Osteoblast (primary cell): ENCODE measurements around the gene KCNH5. TPM values are rescaled to one million over a fixed set of nuclear protein-coding genes. Genes with fewer than 3 reads are reported as not detected.

Experiments used
- DNase-seq: peaks from one replicate; pipeline ENCODE4 v3.0.0; 2011; ENCODE audit warnings: low spot score, mixed read lengths; ENCODE audit not compliant: insufficient read length; ENCODE audit errors: missing footprints
- H2AFZ ChIP-seq: 2 replicates; pipeline ENCODE4 v1.6.0; 2011; ENCODE audit warnings: mild to moderate bottlenecking, low read length
- H3K27ac ChIP-seq: 2 replicates; pipeline ENCODE4 v1.5.1; 2011; ENCODE audit warnings: mild to moderate bottlenecking, low read depth, low read length, moderate library complexity
- H3K27me3 ChIP-seq: 2 replicates; pipeline ENCODE4 v1.6.0; 2012; ENCODE audit warnings: mild to moderate bottlenecking, control low read depth, inconsistent platforms, low read length, moderate library complexity; ENCODE audit not compliant: insufficient read depth
- H3K36me3 ChIP-seq: 2 replicates; pipeline ENCODE4 v1.5.1; 2011; ENCODE audit warnings: mild to moderate bottlenecking, low read length, control low read depth, moderate library complexity; ENCODE audit not compliant: insufficient read depth
- H3K4me1 ChIP-seq: 2 replicates; pipeline ENCODE4 v1.5.1; 2011; ENCODE audit warnings: mild to moderate bottlenecking, low read length, control low read depth, moderate library complexity; ENCODE audit not compliant: insufficient read depth
- H3K4me2 ChIP-seq: 2 replicates; pipeline ENCODE4 v1.6.0; 2011; ENCODE audit warnings: mild to moderate bottlenecking, low read length; ENCODE audit not compliant: insufficient read depth
- H3K4me3 ChIP-seq: fragments of 200-600 bp; sonication (generic); 3 replicates; pipeline ENCODE4 v1.5.1; 2012; ENCODE audit warnings: mild to moderate bottlenecking, low read length, inconsistent platforms; ENCODE audit not compliant: insufficient read depth
- H3K79me2 ChIP-seq: 2 replicates; pipeline ENCODE4 v1.6.0; 2012; ENCODE audit warnings: mild to moderate bottlenecking, low read length, control low read depth, inconsistent platforms; ENCODE audit not compliant: insufficient read depth
- H3K9me3 ChIP-seq: 2 replicates; pipeline ENCODE4 v1.5.1; 2011; ENCODE audit warnings: low read depth, low read length, control low read depth
- H4K20me1 ChIP-seq: 2 replicates; pipeline ENCODE4 v1.6.0; 2012; ENCODE audit warnings: mild to moderate bottlenecking, low read length, control low read depth; ENCODE audit not compliant: insufficient read depth
- total RNA-seq: library from RNA; depleted of rRNA; stranded (reverse); fragments of >200 nt; gene quantifications from 2 replicates; pipeline ENCODE4 v1.2.3, GENCODE V29; 2012
- TF ChIP-seq, protein P1 (sequence below): IDR thresholded peaks from 2 replicates; pipeline ENCODE4 v1.5.1; 2011; ENCODE audit warnings: mild to moderate bottlenecking, low read depth, low read length, moderate library complexity; ENCODE audit errors: extremely low read depth

Gene KCNH5
- total RNA-seq, 1 donor: not detected

DNA sequence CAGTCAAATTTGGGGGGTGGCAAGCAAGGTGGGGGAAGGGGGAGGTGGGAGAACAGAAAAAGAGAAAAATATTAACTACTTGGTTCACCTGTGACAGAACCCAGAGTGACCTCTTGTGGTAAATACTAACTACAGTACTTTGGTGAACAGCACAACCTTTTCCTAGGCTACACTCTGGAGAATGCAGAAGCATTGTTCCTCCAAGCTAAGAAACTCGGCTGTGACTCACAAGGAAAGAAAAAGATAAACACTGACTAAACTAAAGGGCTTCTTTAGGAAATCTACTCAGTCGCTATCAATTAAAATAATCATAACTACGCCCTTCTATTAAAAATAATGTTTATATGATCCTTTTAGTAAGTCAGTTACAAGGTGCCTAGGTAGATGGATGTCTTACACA lies 5.4 kb downstream of the KCNH5 start:
- Histone ChIP-seq H4K20me1 (no peaks in the 10 kb centered on the region), H3K4me1 (no peaks in the 10 kb centered on the region), H2AFZ (no peak overlapping the region), H3K79me2 (no peaks in the 10 kb centered on the region), H3K27ac (no peak overlapping the region), H3K36me3 (no peaks in the 10 kb centered on the region), H3K4me2 (no peak overlapping the region), H3K9me3 (no peaks in the 10 kb centered on the region), H3K4me3 (no peak overlapping the region), H3K27me3 (peaks cover 4% of the 10 kb centered on the region)
- TF ChIP-seq, protein P1, sequence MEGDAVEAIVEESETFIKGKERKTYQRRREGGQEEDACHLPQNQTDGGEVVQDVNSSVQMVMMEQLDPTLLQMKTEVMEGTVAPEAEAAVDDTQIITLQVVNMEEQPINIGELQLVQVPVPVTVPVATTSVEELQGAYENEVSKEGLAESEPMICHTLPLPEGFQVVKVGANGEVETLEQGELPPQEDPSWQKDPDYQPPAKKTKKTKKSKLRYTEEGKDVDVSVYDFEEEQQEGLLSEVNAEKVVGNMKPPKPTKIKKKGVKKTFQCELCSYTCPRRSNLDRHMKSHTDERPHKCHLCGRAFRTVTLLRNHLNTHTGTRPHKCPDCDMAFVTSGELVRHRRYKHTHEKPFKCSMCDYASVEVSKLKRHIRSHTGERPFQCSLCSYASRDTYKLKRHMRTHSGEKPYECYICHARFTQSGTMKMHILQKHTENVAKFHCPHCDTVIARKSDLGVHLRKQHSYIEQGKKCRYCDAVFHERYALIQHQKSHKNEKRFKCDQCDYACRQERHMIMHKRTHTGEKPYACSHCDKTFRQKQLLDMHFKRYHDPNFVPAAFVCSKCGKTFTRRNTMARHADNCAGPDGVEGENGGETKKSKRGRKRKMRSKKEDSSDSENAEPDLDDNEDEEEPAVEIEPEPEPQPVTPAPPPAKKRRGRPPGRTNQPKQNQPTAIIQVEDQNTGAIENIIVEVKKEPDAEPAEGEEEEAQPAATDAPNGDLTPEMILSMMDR: no peak
- DNase-seq: no peak

DNA sequence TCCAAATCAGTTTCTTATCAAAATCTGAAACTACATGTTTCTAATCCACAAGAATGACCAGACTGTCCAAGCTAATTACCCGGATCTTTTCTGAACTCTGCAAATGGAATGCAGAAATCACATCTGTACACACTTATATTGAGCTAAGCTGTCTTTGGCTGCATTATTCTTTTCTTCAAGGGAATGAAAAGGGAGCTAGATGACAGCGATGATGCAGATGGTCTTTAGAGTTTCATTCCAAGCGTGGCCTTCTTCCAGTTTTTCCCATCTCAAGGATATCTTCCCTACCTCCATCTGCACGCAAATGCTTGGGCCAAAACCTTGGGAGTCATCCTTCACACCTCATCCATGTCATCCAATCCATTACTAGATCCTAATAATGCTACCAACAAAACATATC lies 12.6 kb downstream of the KCNH5 start:
- Histone ChIP-seq H3K4me3 (no peak overlapping the region), H2AFZ (no peak overlapping the region), H3K27me3 (no peaks in the 10 kb centered on the region), H3K4me2 (no peak overlapping the region), H3K9me3 (no peaks in the 10 kb centered on the region), H3K36me3 (no peaks in the 10 kb centered on the region), H3K79me2 (no peaks in the 10 kb centered on the region), H4K20me1 (no peaks in the 10 kb centered on the region), H3K4me1 (no peaks in the 10 kb centered on the region), H3K27ac (no peak overlapping the region)
- no peak for DNase-seq
- TF ChIP-seq, protein P1: no peak

DNA sequence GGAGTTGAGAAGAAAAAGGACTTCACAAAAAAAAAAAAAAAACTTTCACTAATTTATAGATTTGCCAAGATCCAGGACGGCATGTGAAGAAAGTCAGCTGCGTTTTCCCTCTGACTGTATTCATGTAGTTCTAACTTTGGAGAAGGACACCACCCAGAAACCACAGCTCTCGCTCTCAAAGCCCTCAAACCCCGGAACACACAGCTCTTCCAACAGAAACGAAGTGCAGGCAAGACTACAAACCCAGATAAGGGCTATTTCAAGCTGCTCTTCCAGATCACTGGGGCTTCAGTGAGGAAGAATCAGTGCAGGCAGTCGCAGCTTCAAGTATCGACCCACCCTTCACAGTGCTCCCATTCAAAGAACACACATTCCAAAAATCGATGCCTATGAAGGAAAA lies 13.2 kb downstream of the KCNH5 start:
- TF ChIP-seq, protein P1: no peak
- no peak overlapping the region for H3K4me2 ChIP-seq
- no peak overlapping the region for H2AFZ ChIP-seq
- H3K27ac ChIP-seq: no peak overlapping the region
- no peaks in the 10 kb centered on the region for H3K27me3 ChIP-seq
- H3K9me3 ChIP-seq: no peaks in the 10 kb centered on the region
- H4K20me1 ChIP-seq: no peaks in the 10 kb centered on the region
- no peak overlapping the region for H3K4me3 ChIP-seq
- no peaks in the 10 kb centered on the region for H3K79me2 ChIP-seq
- no peaks in the 10 kb centered on the region for H3K36me3 ChIP-seq
- no peaks in the 10 kb centered on the region for H3K4me1 ChIP-seq
- no peak for DNase-seq

DNA sequence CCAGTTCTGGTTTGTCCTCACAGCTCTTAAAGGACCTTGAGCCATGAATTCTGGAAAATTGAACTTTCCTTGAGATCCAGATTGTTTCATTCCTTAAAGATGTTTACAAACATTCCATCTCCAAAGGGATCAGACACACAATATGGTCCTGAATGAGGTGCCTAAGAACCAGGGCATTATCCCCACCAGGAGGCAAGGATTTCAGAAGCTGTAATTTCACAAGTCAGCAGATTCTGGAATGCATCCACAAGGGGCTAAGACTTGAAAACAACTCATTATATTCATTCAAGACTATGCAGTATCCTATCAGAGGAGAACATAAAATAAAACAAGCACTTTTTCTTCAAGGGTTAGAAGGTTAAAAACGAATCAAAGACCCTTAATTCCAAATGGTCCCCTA lies 15.1 kb downstream of the KCNH5 start:
- no peaks in the 10 kb centered on the region for H4K20me1 ChIP-seq
- DNase-seq: no peak
- no peak overlapping the region for H2AFZ ChIP-seq
- no peaks in the 10 kb centered on the region for H3K27me3 ChIP-seq
- no peak overlapping the region for H3K4me3 ChIP-seq
- no peak overlapping the region for H3K27ac ChIP-seq
- TF ChIP-seq, protein P1: no peak
- no peak overlapping the region for H3K4me2 ChIP-seq
- no peaks in the 10 kb centered on the region for H3K79me2 ChIP-seq
- no peaks in the 10 kb centered on the region for H3K4me1 ChIP-seq
- no peaks in the 10 kb centered on the region for H3K36me3 ChIP-seq
- H3K9me3 ChIP-seq: no peaks in the 10 kb centered on the region
